Mucosa of rectum (tissue), 2 donors: ENCODE results near the gene ACOXL.
A peak's percentile ranks its signal among the peaks of the same experiment; 100 is the strongest.

ENCODE experiments used
- H3K27ac ChIP-seq, 2 donors: one replicate each; pipeline ENCODE4 v1.7.0; 2013; ENCODE audit warnings: inconsistent platforms in 2 of 2, low read depth in 2 of 2, low read length in 2 of 2
- H3K27me3 ChIP-seq, 2 donors: one replicate each; pipeline ENCODE4 v1.7.0; 2013; ENCODE audit warnings: low read length in 2 of 2; ENCODE audit not compliant: control insufficient read depth in 2 of 2, insufficient read depth in 2 of 2
- H3K36me3 ChIP-seq, 2 donors: one replicate each; pipeline ENCODE4 v1.7.0; 2013; ENCODE audit warnings: low read length in 2 of 2; ENCODE audit not compliant: control insufficient read depth in 2 of 2, insufficient read depth in 2 of 2
- H3K4me1 ChIP-seq, 2 donors: one replicate each; pipeline ENCODE4 v1.7.0; 2013; ENCODE audit warnings: low read length in 2 of 2, mild to moderate bottlenecking in 1 of 2; ENCODE audit not compliant: control insufficient read depth in 2 of 2, insufficient read depth in 2 of 2
- H3K4me3 ChIP-seq, 2 donors: one replicate each; pipeline ENCODE4 v1.7.0; 2013; ENCODE audit warnings: low read length in 2 of 2
- H3K9ac ChIP-seq, 2 donors: one replicate each; pipeline ENCODE4 v1.7.0; 2013; ENCODE audit warnings: low read length in 2 of 2, low read depth in 1 of 2, mild to moderate bottlenecking in 1 of 2
- H3K9me3 ChIP-seq, 2 donors: one replicate each; pipeline ENCODE4 v1.7.0; 2013; ENCODE audit warnings: low read length in 2 of 2; ENCODE audit not compliant: control insufficient read depth in 2 of 2
- donor health status: healthy.
- donor health status: Normal muscosa, but diverticular disease.

The ACOXL gene

GRCh38 chr2:111133603-111134002 lies 401.2 kb downstream of the ACOXL start:
- H3K27ac ChIP-seq, result no peak overlapping the region
- H3K4me3 ChIP-seq, result no peak overlapping the region
- H3K9ac ChIP-seq, result no peak overlapping the region
- H3K36me3 ChIP-seq, result peaks cover 28 to 32% of the 10 kb centered on the region in 2 donors
- no peaks in the 10 kb centered on the region for H3K27me3 ChIP-seq
- no peaks in the 10 kb centered on the region for H3K4me1 ChIP-seq
- no peaks in the 10 kb centered on the region for H3K9me3 ChIP-seq

- H3K4me1 ChIP-seq, result no peaks in the 10 kb centered on the region
- H3K4me3 ChIP-seq, result no peak overlapping the region
- H3K27ac ChIP-seq, result no peak overlapping the region
Measured at GRCh38 chr2:111134055-111134454, 401.7 kb downstream of the ACOXL start.

GRCh38 chr2:111135237-111135909 lies 403.0 kb downstream of the ACOXL start:
- H3K4me1 ChIP-seq, result peaks cover 0 to 5% of the 10 kb centered on the region in 2 donors
- H3K4me3 ChIP-seq, result no peak overlapping the region
- H3K27ac ChIP-seq, result no peak overlapping the region
- no peak overlapping the region for H3K9ac ChIP-seq
- H3K9me3 ChIP-seq, result no peaks in the 10 kb centered on the region
- H3K36me3 ChIP-seq, result peaks cover 28 to 33% of the 10 kb centered on the region in 2 donors
- no peaks in the 10 kb centered on the region for H3K27me3 ChIP-seq

More at GRCh38 chr2:111134055-111134454, 401.7 kb downstream of the ACOXL start:
- H3K36me3 ChIP-seq, result peaks cover 24 to 32% of the 10 kb centered on the region in 2 donors
- H3K9me3 ChIP-seq, result no peaks in the 10 kb centered on the region
- no peak overlapping the region for H3K9ac ChIP-seq
- H3K27me3 ChIP-seq, result no peaks in the 10 kb centered on the region

GRCh38 chr2:111135910-111136297 lies 403.5 kb downstream of the ACOXL start:
- Histone ChIP-seq H3K9ac (no peak overlapping the region), H3K36me3 (peaks cover 28 to 33% of the 10 kb centered on the region in 2 donors), H3K9me3 (no peaks in the 10 kb centered on the region), H3K4me3 (no peak overlapping the region), H3K27ac (no peak overlapping the region), H3K4me1 (peaks cover 0 to 5% of the 10 kb centered on the region in 2 donors), H3K27me3 (no peaks in the 10 kb centered on the region)

GRCh38 chr2:111138839-111139238 lies 406.5 kb downstream of the ACOXL start:
- Histone ChIP-seq H3K27ac (no peak overlapping the region), H3K27me3 (no peaks in the 10 kb centered on the region), H3K36me3 (peaks cover 27 to 39% of the 10 kb centered on the region in 2 donors), H3K9ac (no peak overlapping the region), H3K4me3 (no peak overlapping the region), H3K4me1 (peaks cover 0 to 5% of the 10 kb centered on the region in 2 donors), H3K9me3 (no peaks in the 10 kb centered on the region)

- Histone ChIP-seq H3K4me3 (no peak overlapping the region), H3K27me3 (no peaks in the 10 kb centered on the region), H3K9ac (no peak overlapping the region), H3K4me1 (peaks cover 0 to 5% of the 10 kb centered on the region in 2 donors), H3K9me3 (no peaks in the 10 kb centered on the region), H3K27ac (no peak overlapping the region), H3K36me3 (peaks cover 29 to 39% of the 10 kb centered on the region in 2 donors)
Measured at GRCh38 chr2:111139637-111140317, 407.4 kb downstream of the ACOXL start.

- Histone ChIP-seq H3K36me3 (peaks cover 28 to 40% of the 10 kb centered on the region in 2 donors), H3K4me3 (no peak overlapping the region), H3K9me3 (no peaks in the 10 kb centered on the region), H3K27ac (no peak overlapping the region), H3K9ac (no peak overlapping the region), H3K27me3 (no peaks in the 10 kb centered on the region), H3K4me1 (peaks cover 0 to 5% of the 10 kb centered on the region in 2 donors)
Measured at GRCh38 chr2:111140815-111141214, 408.4 kb downstream of the ACOXL start.

GRCh38 chr2:111142101-111142500 lies 409.7 kb downstream of the ACOXL start:
- Histone ChIP-seq H3K36me3 (peaks cover 18 to 27% of the 10 kb centered on the region in 2 donors), H3K4me1 (peaks cover 0 to 5% of the 10 kb centered on the region in 2 donors), H3K9ac (no peak overlapping the region), H3K27ac (peak overlapping the region in 1 of 2 donors; percentile 7), H3K27me3 (no peaks in the 10 kb centered on the region), H3K4me3 (no peak overlapping the region), H3K9me3 (no peaks in the 10 kb centered on the region)

- no peak overlapping the region for H3K9ac ChIP-seq
- no peak overlapping the region for H3K27ac ChIP-seq
- peaks cover 21 to 24% of the 10 kb centered on the region in 2 donors for H3K36me3 ChIP-seq
- peaks cover 0 to 5% of the 10 kb centered on the region in 2 donors for H3K4me1 ChIP-seq
- no peak overlapping the region for H3K4me3 ChIP-seq
- H3K27me3 ChIP-seq, result no peaks in the 10 kb centered on the region
- H3K9me3 ChIP-seq, result no peaks in the 10 kb centered on the region
Measured at GRCh38 chr2:111143107-111143842, 410.9 kb downstream of the ACOXL start.

GRCh38 chr2:111143843-111144198 lies 411.4 kb downstream of the ACOXL start:
- Histone ChIP-seq H3K27ac (no peak overlapping the region), H3K9ac (no peak overlapping the region), H3K36me3 (peaks cover 19 to 21% of the 10 kb centered on the region in 2 donors), H3K9me3 (no peaks in the 10 kb centered on the region), H3K4me1 (peaks cover 0 to 5% of the 10 kb centered on the region in 2 donors), H3K4me3 (no peak overlapping the region), H3K27me3 (no peaks in the 10 kb centered on the region)
